Stimulated activated effector memory CD8-positive, alpha-beta T cell treated with anti-CD3 and anti-CD28 coated beads, Interleukin-12 subunit alpha, Interleukin-12 subunit beta, amount 100 ng/mL, for 72 hours (primary cell): ENCODE data around the gene SYNPO2.
"Not testable (repeated sequence)": the region's sequence is repeated elsewhere in the genome, so short reads cannot be mapped to it uniquely, and the experiment has no call there.

ENCODE experiments used
- ATAC-seq: fragments of 150-1000 bp; cut with Tn5 transposase; 2 replicates; pipeline ENCODE4 v1.10.0; 2021
- DNase-seq, 2 donors: peaks; one replicate each; pipeline ENCODE4 v3.0.0; 2021 to 2022; ENCODE audit warnings: low spot score in 2 of 2
- H3K27ac Mint-ChIP-seq: one replicate; pipeline ENCODE4 v1.8.0; 2022; ENCODE audit warnings: mild to moderate bottlenecking, mixed read lengths
- H3K36me3 Mint-ChIP-seq: one replicate; pipeline ENCODE4 v1.8.0; 2022; ENCODE audit warnings: mild to moderate bottlenecking, mixed read lengths
- H3K4me1 Mint-ChIP-seq: one replicate; pipeline ENCODE4 v1.8.0; 2022; ENCODE audit warnings: mixed read lengths
- H3K4me3 Mint-ChIP-seq: one replicate; pipeline ENCODE4 v1.8.0; 2022; ENCODE audit warnings: mild to moderate bottlenecking, mixed read lengths
- H3K9me3 Mint-ChIP-seq: one replicate; pipeline ENCODE4 v1.8.0; 2022; ENCODE audit warnings: mixed read lengths

The SYNPO2 gene

DNA sequence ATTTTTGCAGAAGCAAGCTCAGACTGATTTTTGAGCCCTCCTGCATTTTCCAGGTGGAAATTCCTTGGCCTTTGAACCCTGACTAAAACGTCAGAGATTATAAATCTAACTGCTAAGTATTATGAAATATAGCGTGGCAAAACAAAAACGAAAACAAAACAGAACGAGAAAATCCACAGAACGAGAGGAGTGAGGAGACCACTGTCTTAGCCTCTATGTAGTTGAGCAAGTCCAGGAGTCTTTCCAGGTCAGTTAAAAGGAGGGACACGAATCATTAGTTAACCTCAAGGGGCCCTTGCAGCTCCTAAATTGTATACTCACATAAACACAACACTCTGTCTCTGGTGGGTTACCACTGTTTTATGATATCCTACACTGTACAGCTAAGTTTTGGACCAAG is 80.2 kb downstream of the SYNPO2 start:
- Mint-ChIP-seq H3K36me3 (no peaks in the 10 kb centered on the region), H3K27ac (no peak overlapping the region), H3K9me3 (no peaks in the 10 kb centered on the region), H3K4me3 (no peak overlapping the region), H3K4me1 (peaks cover 11% of the 10 kb centered on the region)
- DNase-seq (no peak), ATAC-seq (no peak)

DNA sequence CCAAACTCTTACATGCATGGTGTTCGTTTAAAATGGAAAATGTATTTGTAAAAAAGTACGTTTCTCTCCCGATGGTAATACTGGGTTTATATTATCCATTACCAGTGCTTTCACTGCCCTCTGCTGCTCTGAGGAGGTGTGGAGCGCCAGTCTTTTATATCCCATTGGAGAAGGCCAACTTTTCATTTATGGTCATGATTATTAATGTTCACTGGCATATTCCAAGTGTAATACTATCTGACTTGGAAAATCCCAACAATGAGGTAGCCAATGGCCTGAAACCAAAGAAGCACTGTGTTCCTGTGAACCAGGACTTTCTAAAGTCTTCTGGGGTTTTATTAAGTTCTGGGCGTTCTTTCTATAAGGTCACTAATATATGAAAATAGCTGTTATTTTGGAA is 80.7 kb downstream of the SYNPO2 start:
- Mint-ChIP-seq H3K27ac (no peak overlapping the region), H3K4me1 (peaks cover 11% of the 10 kb centered on the region), H3K9me3 (no peaks in the 10 kb centered on the region), H3K4me3 (no peak overlapping the region), H3K36me3 (no peaks in the 10 kb centered on the region)
- DNase-seq (no peak), ATAC-seq (no peak)

DNA sequence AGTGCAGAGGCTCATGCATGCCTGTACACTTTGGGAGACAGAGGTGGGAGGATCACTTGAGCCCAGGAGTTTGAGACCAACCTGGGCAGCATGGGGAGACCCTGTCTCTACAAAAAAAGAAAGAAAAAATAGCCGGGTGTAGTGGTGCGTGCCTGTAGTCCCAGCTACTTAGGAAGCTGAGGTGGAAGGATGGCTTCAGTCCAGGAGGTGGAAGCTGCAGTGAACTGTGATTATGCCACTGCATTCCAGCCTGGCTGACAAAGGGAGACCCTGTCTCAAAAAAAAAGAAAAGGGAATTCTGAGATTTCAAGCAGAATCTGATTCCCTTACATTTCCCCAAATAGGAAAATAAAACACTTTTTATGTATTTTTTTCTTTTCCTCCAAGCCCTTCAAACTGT is 83.5 kb downstream of the SYNPO2 start:
- H3K4me3 Mint-ChIP-seq = no peak overlapping the region
- H3K36me3 Mint-ChIP-seq = no peaks in the 10 kb centered on the region
- no peak for ATAC-seq
- no peak overlapping the region for H3K27ac Mint-ChIP-seq
- peaks cover 11% of the 10 kb centered on the region for H3K4me1 Mint-ChIP-seq
- no peaks in the 10 kb centered on the region for H3K9me3 Mint-ChIP-seq
- no peak for DNase-seq

DNA sequence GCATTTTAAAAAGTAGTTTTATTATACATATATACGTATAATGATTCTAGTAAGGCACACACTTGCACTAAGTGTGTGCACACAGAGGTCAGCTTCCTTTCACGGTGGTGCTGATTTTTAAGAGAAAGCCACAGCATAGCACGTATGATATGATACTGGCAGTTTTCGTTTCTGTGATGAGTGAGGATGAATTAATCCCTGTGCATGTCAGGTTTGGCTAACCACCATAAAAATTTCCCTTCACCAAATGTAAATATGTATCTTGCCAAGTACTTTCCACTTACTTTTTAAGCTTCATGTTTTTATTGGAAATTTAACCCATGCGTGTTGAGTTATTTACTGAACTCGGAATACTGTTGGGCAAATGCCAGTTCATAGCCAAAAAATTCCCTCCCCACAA is 84.6 kb downstream of the SYNPO2 start:
- DNase-seq = no peak
- peaks cover 4% of the 10 kb centered on the region for H3K4me1 Mint-ChIP-seq
- H3K27ac Mint-ChIP-seq = no peak overlapping the region
- no peaks in the 10 kb centered on the region for H3K36me3 Mint-ChIP-seq
- H3K4me3 Mint-ChIP-seq = no peak overlapping the region
- no peak for ATAC-seq
- no peaks in the 10 kb centered on the region for H3K9me3 Mint-ChIP-seq

DNA sequence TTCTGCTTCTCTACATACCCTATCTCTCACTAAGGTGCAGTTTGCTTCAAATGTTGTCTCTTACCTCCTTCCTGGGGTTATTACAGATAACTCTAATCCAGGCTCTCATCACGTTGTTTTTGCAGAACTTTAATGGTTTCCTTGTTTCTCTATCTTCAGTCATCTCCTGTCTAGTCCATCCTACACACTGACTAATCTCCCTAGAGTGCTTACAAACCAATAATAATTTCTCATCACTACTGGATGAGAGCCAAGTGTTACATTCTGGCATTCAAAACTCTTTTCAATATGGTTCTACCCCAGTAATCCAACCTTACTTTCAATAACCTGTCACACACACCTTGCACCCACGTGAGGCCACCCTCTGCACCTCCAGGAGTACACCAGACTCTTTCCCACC is 86.1 kb downstream of the SYNPO2 start:
- no peaks in the 10 kb centered on the region for H3K9me3 Mint-ChIP-seq
- no peaks in the 10 kb centered on the region for H3K36me3 Mint-ChIP-seq
- peak; percentile 44 for ATAC-seq
- H3K4me1 Mint-ChIP-seq = no peaks in the 10 kb centered on the region
- no peak overlapping the region for H3K27ac Mint-ChIP-seq
- no peak overlapping the region for H3K4me3 Mint-ChIP-seq
- DNase-seq = no peak

DNA sequence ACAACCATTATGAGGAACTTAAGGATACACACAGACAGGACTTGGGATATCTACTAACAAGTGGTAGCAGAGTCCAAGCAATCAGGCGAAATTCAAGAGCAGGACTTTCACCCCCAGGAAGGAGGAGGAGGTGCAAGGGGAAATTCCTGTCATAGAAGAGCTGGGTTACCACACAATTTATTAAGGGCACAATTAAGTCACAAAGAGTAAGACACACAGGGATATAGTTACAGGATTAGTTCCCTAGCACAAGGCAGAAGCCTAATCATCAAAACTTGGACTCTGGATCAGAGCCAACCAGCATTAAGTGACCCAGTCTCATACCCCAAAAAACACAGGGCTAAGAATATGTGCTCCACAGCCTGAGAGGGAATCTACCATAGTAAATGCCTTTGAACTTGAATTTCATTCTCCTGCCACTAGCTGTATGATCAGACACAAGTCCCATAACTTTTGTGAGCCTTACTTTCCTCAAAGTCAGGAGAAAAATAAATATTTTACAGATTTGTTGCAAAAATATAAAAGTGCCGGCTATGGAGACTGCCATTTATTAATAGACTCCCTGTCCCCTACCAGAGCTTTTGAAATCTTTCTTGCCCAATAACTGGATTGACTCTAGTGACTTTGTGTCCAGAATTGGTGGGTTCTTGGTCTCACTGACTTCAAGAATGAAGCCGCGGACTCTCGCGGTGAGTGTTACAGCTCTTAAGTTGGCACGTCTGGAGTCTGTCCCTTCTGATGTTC is 87.0 kb downstream of the SYNPO2 start:
- Mint-ChIP-seq H3K9me3 (no peaks in the 10 kb centered on the region), H3K4me1 (no peaks in the 10 kb centered on the region), H3K4me3 (no peak overlapping the region), H3K36me3 (no peaks in the 10 kb centered on the region), H3K27ac (no peak overlapping the region)
- ATAC-seq = no peak
- no peak for DNase-seq

DNA sequence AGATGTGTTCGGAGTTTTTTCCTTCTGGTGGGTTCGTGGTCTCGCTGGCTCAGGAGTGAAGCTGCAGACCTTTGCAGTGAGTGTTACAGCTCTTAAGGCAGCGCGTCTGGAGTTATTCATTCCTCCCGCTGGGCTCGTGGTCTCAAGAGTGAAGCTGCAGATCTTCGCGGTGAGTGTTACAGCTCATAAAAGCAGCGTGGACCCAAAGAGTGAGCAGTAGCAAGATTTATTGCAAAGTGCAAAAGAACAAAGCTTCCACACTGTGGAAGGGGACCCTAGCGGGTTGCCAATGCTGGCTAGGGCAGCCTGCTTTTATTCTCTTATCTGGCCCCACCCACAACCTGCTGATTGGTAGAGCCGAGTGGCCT is 87.5 kb downstream of the SYNPO2 start:
- not testable (repeated sequence) for H3K4me3 Mint-ChIP-seq, H3K9me3 Mint-ChIP-seq, DNase-seq, ATAC-seq, H3K36me3 Mint-ChIP-seq, H3K27ac Mint-ChIP-seq, H3K4me1 Mint-ChIP-seq

DNA sequence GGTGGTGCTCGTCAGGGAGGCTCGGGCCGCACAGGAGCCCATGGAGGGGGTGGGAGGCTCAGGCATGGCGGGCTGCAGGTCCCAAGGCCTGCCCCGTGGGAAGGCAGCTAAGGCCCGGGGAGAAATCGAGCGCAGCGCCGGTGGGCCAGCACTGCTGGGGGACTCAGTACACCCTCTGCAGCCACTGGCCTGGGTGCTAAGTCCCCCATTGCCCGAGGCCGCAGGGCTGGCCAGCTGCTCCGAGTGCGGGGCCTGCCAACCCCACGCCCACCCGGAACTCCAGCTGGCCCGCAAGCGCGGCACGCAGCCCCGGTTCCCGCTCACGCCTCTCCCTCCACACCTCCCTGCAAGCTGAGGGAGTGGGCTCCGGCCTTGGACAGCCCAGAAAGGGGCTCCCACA is 88.4 kb downstream of the SYNPO2 start:
- ATAC-seq, H3K4me1 Mint-ChIP-seq, H3K36me3 Mint-ChIP-seq, H3K9me3 Mint-ChIP-seq, H3K27ac Mint-ChIP-seq, H3K4me3 Mint-ChIP-seq: not testable (repeated sequence)
- DNase-seq = peak in 1 of 2 donors; percentile 15

DNA sequence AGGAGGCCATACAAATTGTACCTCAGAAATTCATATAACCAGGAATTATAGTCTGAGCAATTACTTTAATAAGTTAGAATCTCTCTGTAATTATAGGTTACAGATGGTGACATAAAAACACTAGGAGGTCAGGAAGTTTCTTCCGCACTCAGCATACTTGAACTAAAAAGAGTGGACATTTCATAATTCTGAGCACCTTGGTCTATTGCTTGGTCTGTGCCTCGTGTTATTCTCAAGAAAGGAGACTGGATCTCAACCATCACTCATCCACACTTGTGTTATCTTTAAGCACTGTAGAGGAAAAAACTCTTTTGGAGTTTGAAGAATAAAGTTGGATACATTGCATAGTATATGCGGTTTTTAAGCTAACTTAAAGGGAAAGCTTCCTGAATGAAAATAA is 91.1 kb downstream of the SYNPO2 start:
- H3K4me1 Mint-ChIP-seq = no peaks in the 10 kb centered on the region
- no peak for ATAC-seq
- no peak overlapping the region for H3K4me3 Mint-ChIP-seq

DNA sequence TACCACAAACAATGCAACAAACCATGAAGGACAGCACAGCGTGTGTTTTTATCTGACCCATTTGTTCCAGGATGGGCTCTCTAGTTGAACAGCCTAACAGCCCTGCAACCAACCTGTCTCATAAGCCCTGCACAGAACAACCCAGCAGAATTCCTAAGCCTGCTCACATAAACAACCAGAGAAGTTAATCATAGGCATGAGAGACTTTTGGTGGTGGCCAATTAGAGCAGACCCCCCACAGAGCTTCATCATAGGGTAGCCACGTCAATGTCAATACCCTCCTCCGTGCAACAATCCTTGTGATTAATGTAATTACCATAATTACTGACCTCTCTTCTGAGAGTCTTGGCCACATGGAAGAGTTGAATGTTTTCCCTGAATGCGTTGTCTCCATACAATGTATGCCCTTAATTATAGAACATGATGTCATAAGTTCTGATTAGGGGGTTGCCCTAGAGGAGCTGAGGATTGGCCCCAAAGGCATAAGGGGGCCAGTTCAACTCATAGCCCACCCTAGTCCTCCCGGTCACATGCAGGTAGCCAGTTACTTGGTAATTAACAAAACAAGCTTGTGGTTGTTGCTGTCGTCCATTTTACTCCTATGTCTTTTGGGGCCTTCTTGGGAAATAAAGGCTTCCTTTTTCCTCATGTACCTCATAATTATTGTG is 92.7 kb downstream of the SYNPO2 start:
- Mint-ChIP-seq H3K36me3 (no peaks in the 10 kb centered on the region), H3K9me3 (no peaks in the 10 kb centered on the region), H3K4me3 (no peak overlapping the region), H3K4me1 (no peaks in the 10 kb centered on the region), H3K27ac (no peak overlapping the region)
- no peak for ATAC-seq
- DNase-seq = peak in 1 of 2 donors; percentile 18

More for the DNA sequence above, 91.1 kb downstream of the SYNPO2 start:
- no peaks in the 10 kb centered on the region for H3K9me3 Mint-ChIP-seq
- no peaks in the 10 kb centered on the region for H3K36me3 Mint-ChIP-seq
- H3K27ac Mint-ChIP-seq = no peak overlapping the region
- DNase-seq = no peak

DNA sequence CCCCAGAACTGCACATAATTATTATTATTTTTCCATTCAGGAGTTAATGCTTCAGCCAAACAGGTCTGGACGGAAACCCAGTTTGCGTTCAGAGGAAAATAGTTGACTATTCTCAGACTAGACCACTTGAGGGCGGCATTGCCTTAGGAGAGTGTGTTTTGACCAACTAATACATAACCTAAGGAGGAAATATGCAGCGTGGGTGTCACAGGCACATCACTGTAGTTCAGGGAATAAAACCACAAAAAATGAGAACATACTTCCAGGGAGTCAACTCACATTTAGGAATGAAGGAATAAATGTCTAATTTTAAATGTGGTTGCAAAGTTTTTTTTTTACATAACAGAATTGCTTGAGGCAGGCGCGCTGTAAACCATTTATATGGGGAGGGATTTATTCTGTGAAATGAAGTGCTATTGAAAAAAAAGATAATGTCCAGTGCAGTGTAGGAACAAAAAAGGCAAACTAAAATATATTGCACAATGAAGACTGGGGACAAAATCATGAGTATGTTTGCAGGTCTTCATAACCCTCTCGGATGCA is 93.3 kb downstream of the SYNPO2 start:
- no peaks in the 10 kb centered on the region for H3K36me3 Mint-ChIP-seq
- no peak overlapping the region for H3K4me3 Mint-ChIP-seq
- ATAC-seq (peak; percentile 60), DNase-seq (peak; percentile 10 to 55)
- H3K9me3 Mint-ChIP-seq = no peaks in the 10 kb centered on the region
- H3K27ac Mint-ChIP-seq = no peak overlapping the region
- no peaks in the 10 kb centered on the region for H3K4me1 Mint-ChIP-seq

DNA sequence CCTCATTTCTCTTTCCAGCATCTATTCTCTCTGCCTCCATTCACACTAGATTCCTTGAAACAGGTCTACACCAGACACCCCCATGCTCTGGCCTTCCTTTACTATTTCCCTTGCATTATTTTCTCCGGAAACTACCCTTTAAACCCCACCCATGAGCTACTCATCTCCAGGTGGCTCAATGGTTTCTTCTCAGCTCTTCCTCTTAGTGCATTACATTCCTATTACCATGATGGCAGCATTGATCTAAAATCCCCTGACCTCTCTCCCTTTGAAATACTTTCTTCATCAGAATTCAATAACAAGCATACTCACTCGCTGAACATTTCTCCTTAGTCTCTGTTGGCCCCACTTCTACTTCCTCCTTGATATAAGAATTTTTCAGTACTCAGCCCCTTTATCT is 94.6 kb downstream of the SYNPO2 start:
- Mint-ChIP-seq H3K4me3 (no peak overlapping the region), H3K9me3 (no peaks in the 10 kb centered on the region), H3K36me3 (no peaks in the 10 kb centered on the region), H3K27ac (no peak overlapping the region), H3K4me1 (no peaks in the 10 kb centered on the region)
- ATAC-seq (no peak), DNase-seq (no peak)

DNA sequence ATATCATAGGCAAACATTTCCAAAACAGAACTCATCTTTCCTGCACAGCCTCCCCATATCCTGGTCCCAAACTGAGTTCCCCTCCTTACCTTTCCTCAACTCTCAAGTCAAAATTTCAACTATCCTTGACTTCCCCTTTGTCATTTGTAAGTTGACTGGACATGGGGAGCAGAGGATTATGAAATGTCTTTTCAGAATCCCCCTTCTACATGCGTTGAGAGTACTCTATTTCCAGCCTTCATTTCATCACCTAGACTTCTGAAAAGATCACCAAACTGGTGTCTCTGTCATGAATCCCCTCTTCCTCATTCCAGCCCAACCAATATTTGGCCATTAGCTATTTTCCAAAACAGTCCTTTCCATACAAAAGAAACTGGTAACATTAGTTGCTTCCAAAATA is 95.2 kb downstream of the SYNPO2 start:
- ATAC-seq (no peak), DNase-seq (no peak)
- H3K4me1 Mint-ChIP-seq = no peaks in the 10 kb centered on the region
- H3K4me3 Mint-ChIP-seq = no peak overlapping the region
- no peaks in the 10 kb centered on the region for H3K9me3 Mint-ChIP-seq
- no peak overlapping the region for H3K27ac Mint-ChIP-seq
- no peaks in the 10 kb centered on the region for H3K36me3 Mint-ChIP-seq

DNA sequence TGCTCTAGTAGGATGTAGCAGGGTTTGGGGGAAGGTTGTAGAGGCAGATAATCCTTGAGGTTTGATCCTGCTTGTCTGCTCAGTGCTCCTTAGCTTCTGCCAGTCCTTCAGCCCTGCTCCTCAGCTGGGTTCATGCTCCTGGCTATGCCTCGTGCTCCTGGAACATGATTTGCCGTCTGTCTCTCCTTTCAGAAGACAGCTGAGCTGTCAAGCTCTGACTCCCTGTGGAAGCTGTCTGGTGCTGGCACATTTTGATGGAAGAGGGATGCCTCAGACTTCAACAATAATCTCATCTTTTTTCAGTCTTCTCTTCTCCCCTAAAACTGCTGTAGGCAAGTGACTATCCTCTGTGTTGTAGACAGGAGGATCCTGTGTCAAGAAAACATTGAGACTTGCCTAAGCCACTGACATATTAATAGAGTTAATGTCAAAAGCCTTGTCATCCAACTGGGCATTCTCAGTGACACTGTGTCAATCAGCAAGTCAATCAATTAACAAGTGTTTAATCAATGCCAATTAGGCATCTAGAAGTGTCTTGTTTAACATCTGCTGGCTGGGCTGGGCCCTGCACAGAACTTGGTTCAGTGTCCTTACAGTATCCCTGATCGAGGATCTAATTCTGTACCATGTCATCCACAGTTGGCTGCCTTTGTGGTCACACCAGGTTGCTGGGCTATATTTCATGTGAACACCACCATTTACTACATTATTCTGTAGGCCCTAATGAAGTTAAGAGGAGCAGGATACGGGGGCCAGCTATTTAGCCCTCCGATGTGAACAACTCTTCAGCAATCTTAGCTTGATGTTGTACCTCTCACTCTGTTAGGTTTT is 96.7 kb downstream of the SYNPO2 start:
- H3K27ac Mint-ChIP-seq = no peak overlapping the region
- H3K4me1 Mint-ChIP-seq = no peaks in the 10 kb centered on the region
- H3K4me3 Mint-ChIP-seq = no peak overlapping the region
- no peaks in the 10 kb centered on the region for H3K9me3 Mint-ChIP-seq
- H3K36me3 Mint-ChIP-seq = no peaks in the 10 kb centered on the region
- ATAC-seq (no peak), DNase-seq (no peak)

DNA sequence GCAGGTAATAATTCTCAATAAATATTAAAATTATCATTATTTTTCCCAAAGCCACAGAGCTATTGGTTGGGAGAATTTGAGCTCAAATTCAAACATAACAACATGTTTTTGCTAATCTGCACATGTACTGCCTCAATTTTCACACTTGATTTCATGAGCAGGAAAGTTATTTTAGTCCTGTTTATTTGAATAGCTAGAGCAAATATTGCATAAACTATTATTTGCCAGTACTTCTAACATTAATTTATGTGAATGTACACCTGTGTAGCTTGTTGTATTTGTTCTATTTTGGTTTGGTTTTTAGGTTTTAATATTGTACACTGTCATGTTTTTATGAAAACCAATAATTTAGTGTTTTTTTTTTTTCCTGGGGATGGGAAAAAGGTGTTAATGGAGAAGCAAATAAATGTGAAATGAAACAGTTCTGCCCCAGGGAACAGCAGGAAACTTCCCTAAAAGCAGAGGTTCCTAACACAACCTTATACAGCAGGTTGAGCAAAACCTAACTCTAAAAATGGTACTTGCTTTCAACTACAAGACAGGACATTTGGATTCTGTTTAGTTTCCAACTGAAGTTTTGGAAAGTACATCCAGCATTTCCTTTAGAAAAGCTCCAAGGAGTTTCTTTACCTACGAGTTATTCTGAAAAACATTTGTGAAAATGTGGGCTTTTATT is 99.4 kb downstream of the SYNPO2 start:
- Mint-ChIP-seq H3K27ac (no peak overlapping the region), H3K4me1 (no peaks in the 10 kb centered on the region), H3K36me3 (no peaks in the 10 kb centered on the region), H3K9me3 (no peaks in the 10 kb centered on the region), H3K4me3 (no peak overlapping the region)
- DNase-seq (no peak), ATAC-seq (no peak)
